Nephron progenitor cell (in vitro differentiated cells): ENCODE measurements around the gene SLC1A2.

ENCODE experiments used
- DNase-seq: peaks from one replicate; pipeline ENCODE4 v3.0.0; 2021
- H3K27ac Mint-ChIP-seq: 2 replicates; pipeline ENCODE4 v1.8.0; 2021; ENCODE audit warnings: mild to moderate bottlenecking, moderate library complexity, mixed read lengths
- H3K27me3 Mint-ChIP-seq: 2 replicates; pipeline ENCODE4 v1.8.0; 2021; ENCODE audit warnings: mild to moderate bottlenecking, low read depth, mixed read lengths; ENCODE audit not compliant: poor library complexity
- H3K36me3 Mint-ChIP-seq: 2 replicates; pipeline ENCODE4 v1.8.0; 2021; ENCODE audit warnings: low read depth, mixed read lengths
- H3K4me1 Mint-ChIP-seq: 2 replicates; pipeline ENCODE4 v1.8.0; 2021; ENCODE audit warnings: mixed read lengths
- H3K4me3 Mint-ChIP-seq: 2 replicates; pipeline ENCODE4 v1.8.0; 2021; ENCODE audit warnings: mild to moderate bottlenecking, moderate library complexity, mixed read lengths
- H3K9me3 Mint-ChIP-seq: 2 replicates; pipeline ENCODE4 v1.8.0; 2021; ENCODE audit warnings: mild to moderate bottlenecking, moderate library complexity, mixed read lengths
- TF ChIP-seq, protein P1 (sequence below): fragments of 200-600 bp; sonication (generic); IDR thresholded peaks from 2 replicates; pipeline ENCODE4 v1.5.0; 2021; ENCODE audit warnings: antibody characterized with exemption

The SLC1A2 gene

DNA sequence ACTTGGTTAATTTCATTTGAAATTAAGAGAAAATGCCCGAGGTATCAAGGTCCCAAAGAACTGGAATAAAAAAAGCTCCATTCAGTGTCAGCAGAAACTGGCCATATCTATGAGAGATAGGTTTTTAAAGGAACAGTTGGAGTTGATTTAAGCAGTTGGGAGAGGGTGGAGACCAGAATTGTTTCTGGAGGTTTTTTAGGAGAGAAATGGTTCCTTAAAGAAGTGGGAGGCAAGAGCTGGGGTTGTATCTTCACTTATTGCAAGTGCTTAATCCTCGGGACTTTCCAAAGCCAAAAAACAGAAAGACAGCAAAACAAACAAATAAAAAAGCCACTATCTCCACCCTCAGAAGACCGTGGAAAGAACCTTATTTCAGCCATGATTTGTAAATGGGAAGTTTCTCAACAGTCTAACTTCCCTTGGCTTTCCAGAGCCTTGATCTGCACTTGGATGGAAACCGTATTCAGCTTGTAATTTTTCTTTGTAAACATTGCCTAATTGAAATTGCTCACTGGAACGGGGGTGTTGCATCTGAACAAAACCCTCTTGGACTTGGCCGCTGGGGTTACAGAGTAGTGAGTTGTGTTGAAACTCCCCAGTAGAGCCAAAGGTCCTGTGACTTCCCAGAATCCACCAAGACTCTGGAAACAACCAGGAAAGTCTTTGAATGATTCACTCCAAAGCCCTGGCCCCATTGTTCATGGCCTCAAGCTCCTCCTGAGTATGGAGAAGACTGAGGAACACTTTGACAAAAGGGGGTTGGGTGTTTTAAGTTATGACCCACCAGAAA, 115.6 kb downstream of the SLC1A2 start:
- peaks cover 3% of the 10 kb centered on the region for H3K27me3 Mint-ChIP-seq
- peaks cover 6% of the 10 kb centered on the region for H3K36me3 Mint-ChIP-seq
- no peak for DNase-seq
- peaks cover 4% of the 10 kb centered on the region for H3K9me3 Mint-ChIP-seq
- H3K27ac Mint-ChIP-seq = no peak overlapping the region
- peaks cover 21% of the 10 kb centered on the region for H3K4me1 Mint-ChIP-seq
- H3K4me3 Mint-ChIP-seq = no peak overlapping the region
- TF ChIP-seq, protein P1, sequence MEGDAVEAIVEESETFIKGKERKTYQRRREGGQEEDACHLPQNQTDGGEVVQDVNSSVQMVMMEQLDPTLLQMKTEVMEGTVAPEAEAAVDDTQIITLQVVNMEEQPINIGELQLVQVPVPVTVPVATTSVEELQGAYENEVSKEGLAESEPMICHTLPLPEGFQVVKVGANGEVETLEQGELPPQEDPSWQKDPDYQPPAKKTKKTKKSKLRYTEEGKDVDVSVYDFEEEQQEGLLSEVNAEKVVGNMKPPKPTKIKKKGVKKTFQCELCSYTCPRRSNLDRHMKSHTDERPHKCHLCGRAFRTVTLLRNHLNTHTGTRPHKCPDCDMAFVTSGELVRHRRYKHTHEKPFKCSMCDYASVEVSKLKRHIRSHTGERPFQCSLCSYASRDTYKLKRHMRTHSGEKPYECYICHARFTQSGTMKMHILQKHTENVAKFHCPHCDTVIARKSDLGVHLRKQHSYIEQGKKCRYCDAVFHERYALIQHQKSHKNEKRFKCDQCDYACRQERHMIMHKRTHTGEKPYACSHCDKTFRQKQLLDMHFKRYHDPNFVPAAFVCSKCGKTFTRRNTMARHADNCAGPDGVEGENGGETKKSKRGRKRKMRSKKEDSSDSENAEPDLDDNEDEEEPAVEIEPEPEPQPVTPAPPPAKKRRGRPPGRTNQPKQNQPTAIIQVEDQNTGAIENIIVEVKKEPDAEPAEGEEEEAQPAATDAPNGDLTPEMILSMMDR = no peak

DNA sequence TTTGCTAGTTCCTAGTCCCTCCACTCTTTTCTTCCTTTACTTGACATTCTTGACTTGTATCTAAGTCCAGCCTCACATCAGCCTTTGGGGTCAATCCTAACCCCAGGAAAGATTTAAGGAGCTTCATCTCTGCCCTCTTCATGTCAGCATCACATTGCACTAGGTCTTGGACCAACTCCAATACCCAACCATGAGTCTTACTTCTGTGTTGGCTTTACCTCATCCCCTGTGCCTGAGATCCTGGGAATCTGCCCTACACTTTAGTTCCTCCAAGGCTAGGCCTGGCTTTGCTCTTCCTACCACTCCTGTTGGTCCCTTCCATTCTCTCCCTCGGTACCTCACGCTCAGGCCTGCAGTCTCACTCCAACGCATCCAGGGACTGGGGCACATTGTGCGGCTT, 117.0 kb downstream of the SLC1A2 start:
- no peak for DNase-seq
- H3K4me3 Mint-ChIP-seq = no peak overlapping the region
- H3K4me1 Mint-ChIP-seq = peaks cover 21% of the 10 kb centered on the region
- peaks cover 4% of the 10 kb centered on the region for H3K9me3 Mint-ChIP-seq
- H3K27ac Mint-ChIP-seq = no peak overlapping the region
- peaks cover 3% of the 10 kb centered on the region for H3K27me3 Mint-ChIP-seq
- TF ChIP-seq, protein P1 = no peak
- H3K36me3 Mint-ChIP-seq = peaks cover 6% of the 10 kb centered on the region

DNA sequence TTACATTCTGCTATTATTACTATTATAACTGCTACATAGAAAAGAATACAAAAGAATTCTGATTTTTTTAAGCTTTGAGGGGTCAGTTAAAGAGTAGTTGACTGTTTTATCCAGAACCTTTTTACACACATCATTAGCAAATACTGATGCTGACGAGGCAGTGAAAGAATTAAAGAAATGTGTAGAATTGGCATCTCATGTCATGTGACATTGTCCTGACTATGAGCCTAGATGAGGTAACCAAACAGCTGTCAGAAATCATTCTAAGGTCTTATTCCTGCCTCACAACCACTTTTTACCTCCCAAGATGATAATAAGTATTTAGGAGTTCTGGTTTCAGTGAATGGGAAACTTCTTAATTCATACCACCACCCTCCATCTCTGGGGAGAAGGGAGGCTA, 121.0 kb downstream of the SLC1A2 start:
- Mint-ChIP-seq H3K27me3 (no peaks in the 10 kb centered on the region), H3K9me3 (no peaks in the 10 kb centered on the region), H3K36me3 (no peaks in the 10 kb centered on the region), H3K4me3 (no peak overlapping the region), H3K27ac (no peak overlapping the region), H3K4me1 (no peaks in the 10 kb centered on the region)
- TF ChIP-seq, protein P1 = no peak
- no peak for DNase-seq

DNA sequence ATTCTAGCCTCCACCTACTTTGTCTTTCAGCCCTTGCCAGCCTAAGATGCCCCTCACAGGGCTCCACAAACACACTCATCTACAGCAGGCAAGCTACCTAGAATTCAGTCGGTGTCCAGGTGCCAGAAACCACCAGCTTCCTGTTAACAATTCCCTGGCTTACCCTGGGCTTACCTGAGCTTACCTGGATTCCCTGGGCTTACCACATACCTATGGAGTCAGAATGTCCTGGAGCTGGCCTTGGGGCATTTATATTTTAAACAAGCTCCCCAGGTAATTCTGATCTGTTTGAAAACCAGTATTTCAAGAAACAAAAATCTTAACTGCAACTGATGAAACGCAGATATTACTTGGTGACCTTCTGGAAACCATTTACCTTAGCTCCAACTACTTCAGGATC, 123.6 kb downstream of the SLC1A2 start:
- Mint-ChIP-seq H3K27ac (no peak overlapping the region), H3K9me3 (no peaks in the 10 kb centered on the region), H3K4me3 (no peak overlapping the region), H3K4me1 (no peaks in the 10 kb centered on the region), H3K36me3 (no peaks in the 10 kb centered on the region), H3K27me3 (no peaks in the 10 kb centered on the region)
- TF ChIP-seq, protein P1 = no peak
- DNase-seq = no peak

DNA sequence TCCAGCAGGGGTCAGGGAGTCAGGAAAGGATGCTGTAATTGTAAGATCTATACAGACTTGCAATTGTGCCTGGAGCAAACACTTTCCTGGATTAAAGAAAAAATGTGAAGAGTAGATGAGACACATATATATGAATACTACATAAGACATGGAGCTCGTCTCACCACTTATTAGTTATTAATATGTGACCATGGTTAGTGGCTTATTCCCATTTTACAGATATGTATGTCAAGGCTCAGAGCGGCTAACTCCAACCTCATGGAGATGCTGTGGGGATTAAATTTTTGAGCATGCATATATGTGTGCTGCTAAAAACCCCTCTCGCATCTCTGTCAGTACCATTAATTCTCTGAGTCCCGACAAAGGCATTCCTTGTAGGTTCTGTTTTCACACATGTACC, 125.7 kb downstream of the SLC1A2 start:
- no peaks in the 10 kb centered on the region for H3K27me3 Mint-ChIP-seq
- TF ChIP-seq, protein P1 = no peak
- no peaks in the 10 kb centered on the region for H3K4me1 Mint-ChIP-seq
- no peak for DNase-seq
- H3K27ac Mint-ChIP-seq = no peak overlapping the region
- no peaks in the 10 kb centered on the region for H3K36me3 Mint-ChIP-seq
- no peaks in the 10 kb centered on the region for H3K9me3 Mint-ChIP-seq
- H3K4me3 Mint-ChIP-seq = no peak overlapping the region

DNA sequence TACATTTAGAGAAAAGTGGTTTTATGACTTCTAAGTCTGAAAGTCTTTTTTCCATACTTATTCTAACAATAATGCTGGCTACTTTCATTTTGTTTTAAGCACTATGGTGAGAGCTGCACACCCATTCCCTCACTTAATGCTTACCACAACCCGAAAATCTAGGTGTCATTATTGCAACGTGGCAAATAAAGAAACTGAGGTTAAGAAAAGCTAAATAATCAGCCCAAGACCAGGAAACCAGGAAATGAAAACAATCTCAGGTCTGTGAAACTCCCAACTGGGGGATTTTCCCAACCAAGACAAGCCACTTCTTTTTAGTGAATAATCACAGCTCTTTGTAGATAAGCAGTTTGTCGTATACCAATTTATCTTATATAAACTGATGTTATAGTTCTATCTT, 126.3 kb downstream of the SLC1A2 start:
- TF ChIP-seq, protein P1 = no peak
- no peak for DNase-seq
- Mint-ChIP-seq H3K27me3 (no peaks in the 10 kb centered on the region), H3K36me3 (no peaks in the 10 kb centered on the region), H3K4me1 (no peaks in the 10 kb centered on the region), H3K4me3 (no peak overlapping the region), H3K27ac (no peak overlapping the region), H3K9me3 (no peaks in the 10 kb centered on the region)
